NOMO-1 treated with dmso at 0.1 percent for 144 hours (cell line): ENCODE measurements around the gene MON2.
"Not testable (repeated sequence)": the region's sequence is repeated elsewhere in the genome, so short reads cannot be mapped to it uniquely, and the experiment has no call there.

Source experiments
- DNase-seq: peaks from one replicate; lab custom pipeline; 2025; ENCODE audit not compliant: unreplicated experiment; lab: John Stamatoyannopoulos, UW

Gene MON2

GRCh38 chr12:62466594-62467491 lies at the start of gene MON2:
Gene MON2, plus strand, starts transcription at chr12:62466826. Its CDS starts 382 bp downstream, at chr12:62467208.
- DNase-seq: peak; percentile 81

DNA sequence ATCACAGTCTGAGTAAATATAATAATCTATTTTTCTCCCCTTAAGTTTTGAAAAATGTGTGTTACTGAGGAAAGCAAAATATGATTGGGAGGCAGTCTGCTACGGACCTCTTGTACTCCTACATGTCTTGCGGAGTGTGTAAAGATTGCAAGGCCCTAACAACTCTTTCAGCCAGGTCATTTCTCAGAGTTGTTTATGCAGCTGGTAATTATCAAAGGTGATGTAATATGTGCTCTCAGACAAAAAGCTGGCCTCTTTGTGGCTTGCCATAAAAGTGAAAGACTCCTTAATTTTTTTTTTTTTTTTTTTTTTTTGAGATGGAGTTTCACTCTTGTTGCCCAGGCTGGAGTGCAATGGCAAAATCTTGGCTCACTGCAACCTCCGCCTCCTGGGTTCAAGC lies 40.5 kb upstream of the MON2 start:
- DNase-seq: no peak

GRCh38 chr12:62429457-62429856 lies 37.2 kb upstream of the MON2 start:
- no peak for DNase-seq

- no peak for DNase-seq
These were observed 31.9 kb upstream of the MON2 start for GRCh38 chr12:62434494-62435302.

DNA sequence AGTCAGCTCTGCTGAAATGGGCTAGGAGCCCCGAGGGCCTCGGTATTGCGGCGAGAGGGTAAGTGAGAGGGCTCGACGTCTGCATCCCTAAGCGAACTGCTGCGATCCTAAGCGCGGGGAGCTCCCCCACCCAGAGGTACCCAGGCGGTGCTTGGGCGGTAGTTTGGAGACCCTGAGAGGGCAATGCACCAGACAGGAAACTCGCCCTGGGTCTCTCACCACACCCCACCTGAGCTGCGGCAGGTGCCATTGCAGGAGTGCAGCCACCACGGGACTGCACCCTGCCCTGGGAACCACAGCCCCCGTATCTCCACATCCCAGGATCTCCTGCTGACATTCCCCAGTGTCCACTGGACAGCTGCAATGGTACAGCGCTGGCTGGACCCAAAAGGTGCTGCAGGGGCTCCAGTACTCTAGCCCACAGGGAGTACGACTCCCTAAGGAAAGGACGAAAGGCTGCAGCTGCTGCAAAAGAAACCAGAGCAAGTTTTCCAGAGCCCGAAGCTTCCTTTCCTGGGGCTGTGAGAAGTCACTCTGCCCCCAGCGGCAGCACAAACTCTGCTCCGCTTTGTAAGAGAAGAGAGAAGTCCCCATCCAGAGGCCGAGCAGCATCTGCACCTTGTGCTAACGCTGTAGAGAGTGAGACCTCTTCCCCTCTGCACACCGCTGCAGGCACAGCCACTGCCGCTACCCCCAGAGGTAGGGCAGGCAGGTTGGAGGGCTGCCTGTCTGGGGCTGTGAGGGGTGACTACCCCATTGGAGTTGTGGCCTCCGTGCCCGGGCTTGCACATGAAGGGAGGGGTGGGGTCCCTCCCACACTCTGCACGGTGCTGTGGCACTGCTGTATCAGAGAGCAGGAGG lies 31.1 kb upstream of the MON2 start:
- peak; percentile 22 for DNase-seq

DNA sequence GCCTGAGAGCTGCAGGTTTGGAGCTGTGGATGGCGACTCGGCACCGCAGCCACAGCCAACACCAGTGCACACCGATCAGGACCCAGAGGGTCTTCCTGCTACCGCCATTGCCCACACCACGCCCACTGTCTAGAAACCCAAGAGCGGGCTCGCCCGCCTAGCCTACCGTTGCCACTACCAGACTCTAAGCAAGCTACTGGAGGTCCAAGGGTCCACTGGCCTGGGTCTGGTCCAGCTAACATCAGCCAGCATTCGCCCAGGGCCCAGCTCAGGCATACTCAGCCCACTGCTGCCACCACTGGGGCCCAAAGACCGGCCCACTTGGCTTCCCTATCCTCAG lies 30.5 kb upstream of the MON2 start:
- DNase-seq: no peak

- DNase-seq: no peak
These were observed 28.4 kb upstream of the MON2 start for GRCh38 chr12:62438098-62438692.

- DNase-seq: no peak
These were observed 19.7 kb upstream of the MON2 start for GRCh38 chr12:62446754-62447452.

DNA sequence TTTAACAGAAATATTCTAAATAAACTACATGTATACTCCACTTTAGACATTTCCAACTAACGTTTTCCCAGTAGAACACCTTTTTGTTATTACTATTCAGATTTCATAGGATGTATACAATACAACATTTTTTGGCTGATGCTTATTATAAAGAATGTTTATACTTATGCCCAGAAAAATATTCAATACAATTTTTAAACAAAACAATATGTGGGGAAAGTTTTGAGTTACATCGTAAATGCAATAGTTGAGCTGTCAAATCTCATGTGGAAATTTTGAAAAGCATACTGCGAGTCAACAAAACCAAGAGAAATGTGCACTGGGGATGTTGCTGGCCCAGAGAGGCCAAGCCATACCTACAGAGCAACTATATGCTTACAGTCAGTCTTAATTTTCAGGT lies 18.2 kb upstream of the MON2 start:
- DNase-seq: no peak

DNA sequence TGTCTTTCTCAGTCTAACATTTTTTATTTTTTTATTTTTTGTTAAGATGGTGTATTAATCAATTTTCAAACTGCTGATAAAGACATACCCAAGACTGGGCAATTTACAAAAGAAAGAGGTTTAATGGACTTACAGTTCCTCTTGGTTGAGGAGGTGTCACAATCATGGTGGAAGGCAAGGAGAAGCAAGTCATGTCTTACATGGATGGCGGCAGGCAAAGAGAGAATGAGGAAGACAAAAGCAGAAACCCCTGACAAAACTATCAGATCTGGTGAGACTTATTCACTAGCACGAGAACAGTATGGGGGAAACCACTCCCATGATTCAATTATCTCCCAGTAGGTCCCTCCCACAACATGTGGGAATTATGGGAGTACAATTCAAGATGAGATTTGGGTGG lies 11.2 kb upstream of the MON2 start:
- DNase-seq: not testable (repeated sequence)

DNA sequence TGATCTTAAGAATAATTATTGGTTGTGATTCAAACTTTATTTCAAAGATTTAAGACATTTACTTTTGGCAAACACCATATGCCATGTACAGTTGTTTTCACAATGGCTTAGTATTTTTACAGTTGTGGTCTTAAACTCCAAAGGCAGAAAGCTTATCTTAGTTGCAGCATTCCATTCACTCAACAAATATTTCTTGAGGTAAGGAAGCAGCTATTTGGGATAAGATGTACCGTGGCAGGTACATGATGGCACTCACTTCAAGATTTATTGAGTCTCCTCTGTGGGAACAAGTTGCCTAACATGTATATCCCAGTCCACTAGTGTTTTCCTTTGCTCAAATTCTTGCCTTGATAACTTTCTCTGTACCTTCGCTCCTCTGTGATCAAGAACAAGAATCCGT lies 8.0 kb upstream of the MON2 start:
- DNase-seq: no peak

GRCh38 chr12:62459976-62460375 lies 6.7 kb upstream of the MON2 start:
- DNase-seq: no peak

GRCh38 chr12:62461171-62461837 lies 5.3 kb upstream of the MON2 start:
- not testable (repeated sequence) for DNase-seq

GRCh38 chr12:62463252-62463651 lies 3.4 kb upstream of the MON2 start:
- DNase-seq: not testable (repeated sequence)

DNA sequence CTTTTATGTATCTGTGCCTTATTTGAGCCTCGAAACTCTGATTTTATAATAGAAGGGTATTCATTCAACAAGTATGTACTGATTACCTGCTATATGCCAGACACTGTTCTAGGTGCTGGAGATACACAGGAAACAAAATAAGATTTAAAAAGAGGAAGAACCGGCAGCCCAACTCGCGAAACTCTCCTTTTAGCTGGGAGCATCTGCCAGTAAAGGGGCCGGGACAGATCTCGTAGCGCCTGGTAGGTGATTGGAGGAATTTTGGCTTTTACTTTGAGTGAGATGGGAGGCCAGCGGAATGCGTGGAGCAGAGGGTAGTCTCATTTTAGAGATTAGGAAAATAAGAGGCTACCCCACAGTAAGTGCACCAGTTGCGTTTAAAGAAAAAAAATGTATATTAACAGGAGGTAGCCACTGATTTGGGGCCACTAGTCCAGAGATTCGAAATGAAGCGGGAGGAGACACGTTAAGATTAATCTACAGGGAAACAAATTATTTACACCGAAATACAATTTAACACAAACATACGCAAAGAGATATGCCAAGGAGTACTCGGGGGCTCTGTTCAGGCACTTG lies 520 bp upstream of the MON2 start:
- DNase-seq: peak; percentile 73

DNA sequence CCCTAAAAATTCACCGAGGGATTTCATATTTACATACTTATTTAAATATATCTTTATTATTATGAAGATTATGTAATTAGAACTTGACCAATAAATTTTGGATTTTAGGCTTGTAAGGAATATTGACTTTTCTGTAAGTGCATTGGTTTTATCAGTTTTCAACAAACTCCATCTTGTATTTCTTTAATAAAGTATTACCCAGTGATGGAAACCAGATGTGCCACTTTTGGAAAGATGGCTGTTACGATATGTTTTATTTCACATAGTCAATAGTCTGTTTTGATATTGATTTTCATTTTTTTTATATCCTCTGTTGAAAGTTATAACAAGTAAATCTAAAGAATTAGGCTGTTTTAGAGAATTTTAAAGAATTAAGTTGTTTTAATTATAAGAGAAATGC lies 1.8 kb downstream of the MON2 start:
- no peak for DNase-seq

- no peak for DNase-seq
These were observed 2.3 kb downstream of the MON2 start for GRCh38 chr12:62468935-62469334.

DNA sequence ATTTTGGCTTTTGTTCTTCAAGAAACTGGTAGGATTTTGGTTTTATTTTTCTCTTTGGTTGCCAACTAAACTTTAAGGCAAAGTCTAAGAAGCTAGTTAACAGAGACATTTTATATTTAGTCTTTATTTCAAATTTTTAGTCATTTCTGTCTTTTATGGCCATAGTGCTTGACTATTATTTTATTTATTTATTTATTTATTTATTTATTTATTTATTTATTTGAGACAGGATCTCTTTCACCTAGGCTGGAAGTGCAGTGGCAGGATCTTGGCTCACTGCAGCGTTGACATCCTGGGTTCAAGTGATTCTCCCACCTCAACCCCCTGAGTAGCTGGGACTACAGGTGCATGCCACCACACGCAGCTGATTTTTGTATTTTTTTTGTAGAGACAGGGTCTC lies 3.1 kb downstream of the MON2 start:
- DNase-seq: no peak

- DNase-seq: no peak
These were observed 5.1 kb downstream of the MON2 start for GRCh38 chr12:62471734-62472133.
